SK-N-SH (cell line): Measurements from ENCODE around the gene VASN. TPM values are rescaled to one million over a fixed set of nuclear protein-coding genes. Genes with fewer than 3 reads are reported as not detected.
A peak's percentile ranks its signal among the peaks of the same experiment; 100 is the strongest.

Experiments used
- CTCF ChIA-PET: fragments of 300-600, 350-600 bp; formaldehyde crosslinking; extraction: SDS; loops from one replicate; lab custom pipeline; 2021; lab: Yijun Ruan, JAX
- POLR2A ChIA-PET: fragments of 350-600 bp; sonication (Branson Sonifier 250); formaldehyde crosslinking; extraction: SDS; loops from one replicate; lab custom pipeline; 2020; ENCODE audit warnings: antibody characterized with exemption, inconsistent platforms; lab: Yijun Ruan, JAX
- DNase-seq: peaks from one replicate; pipeline ENCODE4 v3.0.0; 2012
- H2AFZ ChIP-seq: fragments of 200-600 bp; sonication (generic); 2 replicates; pipeline ENCODE4 v1.8.1; 2016; ENCODE audit warnings: antibody characterized with exemption, mild to moderate bottlenecking, low read depth
- H3F3A ChIP-seq: fragments of 200-600 bp; sonication (generic); replicated peaks from 2 replicates; pipeline ENCODE3; 2016; ENCODE audit warnings: antibody characterized with exemption, mild to moderate bottlenecking; ENCODE audit not compliant: insufficient read depth
- H3K27ac ChIP-seq, 2 experiments: fragments of 200-500 bp in 1 of 2; fragments of 200-600 bp in 1 of 2; sonication (Bioruptor generic) in 1 of 2; sonication (generic), shearing (Covaris generic) in 1 of 2; 2 replicates each; pipeline versions ENCODE4 v1.5.1 to v1.6.1; 2014 to 2016; ENCODE audit warnings: low read depth in 2 of 2, inconsistent platforms in 1 of 2, low read length in 1 of 2, mild to moderate bottlenecking in 1 of 2, mixed read lengths in 1 of 2
- H3K27me3 ChIP-seq: fragments of 200-600 bp; sonication (generic), shearing (Covaris generic); 2 replicates; pipeline ENCODE4 v1.6.1; 2016; ENCODE audit warnings: mixed run types; ENCODE audit not compliant: insufficient read depth
- H3K36me3 ChIP-seq, 2 experiments: fragments of 200-500 bp in 1 of 2; fragments of 200-600 bp in 1 of 2; sonication (Bioruptor generic) in 1 of 2; sonication (generic) in 1 of 2; replicated peaks in 1 of 2; 2 replicates each; pipeline versions ENCODE3 to v1.5.1; 2014 to 2016; ENCODE audit warnings: low read length in 1 of 2, mild to moderate bottlenecking in 1 of 2; ENCODE audit not compliant: insufficient read depth in 2 of 2, control insufficient read depth in 1 of 2
- H3K4me1 ChIP-seq, 2 experiments: fragments of 200-500 bp in 1 of 2; fragments of 200-600 bp in 1 of 2; sonication (Bioruptor generic) in 1 of 2; sonication (generic), shearing (Covaris generic) in 1 of 2; 2 replicates each; pipeline versions ENCODE4 v1.5.1 to v1.6.1; 2014 to 2016; ENCODE audit warnings: low read depth in 1 of 2, low read length in 1 of 2, mixed run types in 1 of 2; ENCODE audit not compliant: insufficient read depth in 2 of 2, control insufficient read depth in 1 of 2
- H3K4me2 ChIP-seq: fragments of 200-600 bp; sonication (generic), shearing (Covaris generic); 2 replicates; pipeline ENCODE4 v1.6.1; 2017; ENCODE audit warnings: mixed run types
- H3K4me3 ChIP-seq, 2 experiments: fragments of 200-500 bp in 1 of 2; fragments of 200-600 bp in 1 of 2; sonication (Bioruptor generic) in 1 of 2; sonication (generic), shearing (Covaris generic) in 1 of 2; 2 replicates each; pipeline versions ENCODE4 v1.5.1 to v1.8.1; 2014 to 2016; ENCODE audit warnings: low read depth in 2 of 2, inconsistent platforms in 1 of 2, low read length in 1 of 2, mild to moderate bottlenecking in 1 of 2, mixed read lengths in 1 of 2, moderate library complexity in 1 of 2
- H3K79me2 ChIP-seq: fragments of 200-600 bp; sonication (generic); 2 replicates; pipeline ENCODE4 v1.8.1; 2017; ENCODE audit warnings: mild to moderate bottlenecking; ENCODE audit not compliant: insufficient read depth
- H3K9ac ChIP-seq: fragments of 200-600 bp; sonication (generic); 2 replicates; pipeline ENCODE4 v1.6.1; 2017; ENCODE audit warnings: mixed run types
- H3K9me2 ChIP-seq: fragments of 200-600 bp; sonication (generic); 2 replicates; pipeline ENCODE4 v1.6.1; 2017; ENCODE audit warnings: mixed run types
- H3K9me3 ChIP-seq: fragments of 200-600 bp; sonication (generic); 2 replicates; pipeline ENCODE4 v1.6.1; 2017; ENCODE audit warnings: mixed run types, mild to moderate bottlenecking, moderate library complexity
- H4K20me1 ChIP-seq: fragments of 200-600 bp; sonication (generic); 2 replicates; pipeline ENCODE4 v1.6.1; 2017; ENCODE audit warnings: mild to moderate bottlenecking, mixed run types; ENCODE audit not compliant: insufficient read depth
- ELF1 ChIP-seq: IDR thresholded peaks from 2 replicates; pipeline ENCODE4 v1.4.0; 2012
- EP300 ChIP-seq, 2 experiments: IDR thresholded peaks; 2 replicates each; pipeline versions ENCODE4 v1.4.0 to v1.6.1; 2012; ENCODE audit warnings: borderline replicate concordance in 1 of 2, low read depth in 1 of 2, low read length in 1 of 2
- FOXJ3 ChIP-seq: sonication (generic); formaldehyde crosslinking; IDR thresholded peaks from 2 replicates; pipeline ENCODE4 v1.5.1; 2020; ENCODE audit warnings: mild to moderate bottlenecking, missing genetic modification reagents
- GABPA ChIP-seq: IDR thresholded peaks from 2 replicates; pipeline ENCODE4 v1.4.0; 2012; ENCODE audit warnings: low read depth, mild to moderate bottlenecking
- GATA2 ChIP-seq: sonication (generic); formaldehyde crosslinking; IDR thresholded peaks from 2 replicates; pipeline ENCODE4 v1.5.0; 2020; ENCODE audit warnings: mild to moderate bottlenecking, missing genetic modification reagents
- MEF2A ChIP-seq: IDR thresholded peaks from 2 replicates; pipeline ENCODE4 v1.4.0; 2012; ENCODE audit warnings: low read depth, borderline replicate concordance
- MXI1 ChIP-seq: IDR thresholded peaks from 2 replicates; pipeline ENCODE4 v1.6.1; 2012; ENCODE audit warnings: mild to moderate bottlenecking, low read depth, low read length, improper control_type of control experiment
- NFIC ChIP-seq: IDR thresholded peaks from 2 replicates; pipeline ENCODE4 v1.4.0; 2012; ENCODE audit warnings: borderline replicate concordance
- SIN3A ChIP-seq: IDR thresholded peaks from 2 replicates; pipeline ENCODE4 v1.6.1; 2012; ENCODE audit warnings: low read depth, mild to moderate bottlenecking, low read length, moderate library complexity, borderline replicate concordance
- TAF1 ChIP-seq: IDR thresholded peaks from 2 replicates; pipeline ENCODE4 v1.6.1; 2012; ENCODE audit warnings: low read depth, mild to moderate bottlenecking, low read length, moderate library complexity, borderline replicate concordance
- TEAD4 ChIP-seq: IDR thresholded peaks from 2 replicates; pipeline ENCODE4 v1.4.0; 2012; ENCODE audit warnings: mild to moderate bottlenecking, borderline replicate concordance; ENCODE audit not compliant: insufficient read depth
- WGBS: methylation state at CpG from one replicate; pipeline ENCODE4 v1.1.6; 2017; ENCODE audit warnings: low lambda C conversion rate; 5-methylcytosine and 5-hydroxymethylcytosine counted together
- polyA plus RNA-seq, 3 experiments: library from polyadenylated mRNA; depleted of rRNA; stranded (reverse); fragments of >200 nt; gene quantifications; 2 replicates each; pipeline ENCODE4 v1.2.3, GENCODE V29; 2012
- TF ChIP-seq, protein P1 (sequence below): fragments of 150-350 bp; IDR thresholded peaks from 2 replicates; pipeline ENCODE4 v1.6.1; 2017; ENCODE audit warnings: antibody characterized with exemption, low read length, low read depth, borderline replicate concordance
- TF ChIP-seq, protein P2 (sequence below): IDR thresholded peaks from 2 replicates; pipeline ENCODE4 v1.6.1; 2012; ENCODE audit warnings: mild to moderate bottlenecking, low read depth, low read length, moderate library complexity
- TF ChIP-seq, protein P3 (sequence below): IDR thresholded peaks from 2 replicates; pipeline ENCODE4; 2012

The VASN gene
- polyA plus RNA-seq, 1 of the 3 experiments (the other 2 are of a cell fraction): 37.4 TPM

GRCh38 chr16:4359914-4360313 is 11.7 kb upstream of the VASN start:
- H3K4me3 ChIP-seq: no peak overlapping the region
- no peak overlapping the region for H2AFZ ChIP-seq
- 94% methylated on average over 2 of the region's 3 CpGs for WGBS
- DNase-seq: no peak
- peaks cover 0 to 10% of the 10 kb centered on the region in 2 experiments; a peak in 1 of 4 replicates for H3K4me1 ChIP-seq
- H3F3A ChIP-seq: peaks cover 6% of the 10 kb centered on the region
- no peak overlapping the region for H3K4me2 ChIP-seq
- ChIA-PET POLR2A (interaction anchor here (1.0 kb wide), 1 partner anchor 33 kb away, joined by 4 read pairs; no protein-coding TSS in a partner anchor), CTCF (interaction anchor here (0.7 to 5.6 kb wide), 23 partner anchors 9 to 106 kb away, joined by 3 to 299 read pairs (median 11); partner anchors contain the start of gene CORO7)
- no peak overlapping the region for H3K9ac ChIP-seq
- H3K9me2 ChIP-seq: no peaks in the 10 kb centered on the region
- no peaks in the 10 kb centered on the region for H3K9me3 ChIP-seq
- H3K79me2 ChIP-seq: no peaks in the 10 kb centered on the region
- no peaks in the 10 kb centered on the region for H4K20me1 ChIP-seq
- H3K27ac ChIP-seq: no peak overlapping the region
- TF ChIP-seq ELF1 (no peak), MXI1 (no peak)
- no peaks in the 10 kb centered on the region for H3K27me3 ChIP-seq
- H3K36me3 ChIP-seq: peaks cover 0 to 2% of the 10 kb centered on the region in 2 experiments

- Histone ChIP-seq H3K9ac (no peak overlapping the region), H3F3A (peaks cover 6% of the 10 kb centered on the region), H3K4me2 (no peak overlapping the region), H3K4me1 (peaks cover 0 to 10% of the 10 kb centered on the region in 2 experiments; a peak in 1 of 4 replicates), H3K27me3 (no peaks in the 10 kb centered on the region), H3K4me3 (no peak overlapping the region), H3K79me2 (no peaks in the 10 kb centered on the region), H4K20me1 (no peaks in the 10 kb centered on the region), H3K36me3 (peaks cover 0 to 2% of the 10 kb centered on the region in 2 experiments), H3K9me3 (no peaks in the 10 kb centered on the region), H2AFZ (no peak overlapping the region), H3K9me2 (no peaks in the 10 kb centered on the region), H3K27ac (no peak overlapping the region)
- 81% methylated on average over 11 of the region's 11 CpGs for WGBS
- CTCF ChIA-PET: interaction anchor here (1.4 to 5.6 kb wide), 6 partner anchors 11 to 107 kb away, joined by 4 to 299 read pairs (median 32); no protein-coding TSS in a partner anchor
- peak; percentile 81 for DNase-seq
- POLR2A ChIA-PET: no interaction called here
- TF ChIP-seq TEAD4: no peak
- TF ChIP-seq GABPA: no peak
- no peak for TF ChIP-seq GATA2 (CRISPR knock-in tag)
- TF ChIP-seq, protein P1, sequence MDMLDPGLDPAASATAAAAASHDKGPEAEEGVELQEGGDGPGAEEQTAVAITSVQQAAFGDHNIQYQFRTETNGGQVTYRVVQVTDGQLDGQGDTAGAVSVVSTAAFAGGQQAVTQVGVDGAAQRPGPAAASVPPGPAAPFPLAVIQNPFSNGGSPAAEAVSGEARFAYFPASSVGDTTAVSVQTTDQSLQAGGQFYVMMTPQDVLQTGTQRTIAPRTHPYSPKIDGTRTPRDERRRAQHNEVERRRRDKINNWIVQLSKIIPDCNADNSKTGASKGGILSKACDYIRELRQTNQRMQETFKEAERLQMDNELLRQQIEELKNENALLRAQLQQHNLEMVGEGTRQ: no peak
- TF ChIP-seq, protein P2, sequence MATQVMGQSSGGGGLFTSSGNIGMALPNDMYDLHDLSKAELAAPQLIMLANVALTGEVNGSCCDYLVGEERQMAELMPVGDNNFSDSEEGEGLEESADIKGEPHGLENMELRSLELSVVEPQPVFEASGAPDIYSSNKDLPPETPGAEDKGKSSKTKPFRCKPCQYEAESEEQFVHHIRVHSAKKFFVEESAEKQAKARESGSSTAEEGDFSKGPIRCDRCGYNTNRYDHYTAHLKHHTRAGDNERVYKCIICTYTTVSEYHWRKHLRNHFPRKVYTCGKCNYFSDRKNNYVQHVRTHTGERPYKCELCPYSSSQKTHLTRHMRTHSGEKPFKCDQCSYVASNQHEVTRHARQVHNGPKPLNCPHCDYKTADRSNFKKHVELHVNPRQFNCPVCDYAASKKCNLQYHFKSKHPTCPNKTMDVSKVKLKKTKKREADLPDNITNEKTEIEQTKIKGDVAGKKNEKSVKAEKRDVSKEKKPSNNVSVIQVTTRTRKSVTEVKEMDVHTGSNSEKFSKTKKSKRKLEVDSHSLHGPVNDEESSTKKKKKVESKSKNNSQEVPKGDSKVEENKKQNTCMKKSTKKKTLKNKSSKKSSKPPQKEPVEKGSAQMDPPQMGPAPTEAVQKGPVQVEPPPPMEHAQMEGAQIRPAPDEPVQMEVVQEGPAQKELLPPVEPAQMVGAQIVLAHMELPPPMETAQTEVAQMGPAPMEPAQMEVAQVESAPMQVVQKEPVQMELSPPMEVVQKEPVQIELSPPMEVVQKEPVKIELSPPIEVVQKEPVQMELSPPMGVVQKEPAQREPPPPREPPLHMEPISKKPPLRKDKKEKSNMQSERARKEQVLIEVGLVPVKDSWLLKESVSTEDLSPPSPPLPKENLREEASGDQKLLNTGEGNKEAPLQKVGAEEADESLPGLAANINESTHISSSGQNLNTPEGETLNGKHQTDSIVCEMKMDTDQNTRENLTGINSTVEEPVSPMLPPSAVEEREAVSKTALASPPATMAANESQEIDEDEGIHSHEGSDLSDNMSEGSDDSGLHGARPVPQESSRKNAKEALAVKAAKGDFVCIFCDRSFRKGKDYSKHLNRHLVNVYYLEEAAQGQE: no peak
- TF ChIP-seq SIN3A: no peak
- no peak for TF ChIP-seq NFIC
- no peak for TF ChIP-seq MEF2A
- TF ChIP-seq TAF1: no peak
- no peak for TF ChIP-seq FOXJ3 (CRISPR knock-in tag)
- TF ChIP-seq EP300 (IDR thresholded peaks at IDR 0.05; ENCODE audit: borderline replicate concordance in 1 of 2, low read depth in 1 of 2, low read length in 1 of 2): no peak
- TF ChIP-seq, protein P3, sequence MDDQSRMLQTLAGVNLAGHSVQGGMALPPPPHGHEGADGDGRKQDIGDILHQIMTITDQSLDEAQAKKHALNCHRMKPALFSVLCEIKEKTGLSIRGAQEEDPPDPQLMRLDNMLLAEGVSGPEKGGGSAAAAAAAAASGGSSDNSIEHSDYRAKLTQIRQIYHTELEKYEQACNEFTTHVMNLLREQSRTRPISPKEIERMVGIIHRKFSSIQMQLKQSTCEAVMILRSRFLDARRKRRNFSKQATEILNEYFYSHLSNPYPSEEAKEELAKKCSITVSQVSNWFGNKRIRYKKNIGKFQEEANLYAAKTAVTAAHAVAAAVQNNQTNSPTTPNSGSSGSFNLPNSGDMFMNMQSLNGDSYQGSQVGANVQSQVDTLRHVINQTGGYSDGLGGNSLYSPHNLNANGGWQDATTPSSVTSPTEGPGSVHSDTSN: no peak
These were observed 11.1 kb upstream of the VASN start for GRCh38 chr16:4360538-4361021.
